HEK293 (cell line): Measurements from ENCODE around the gene HOXB4.

ENCODE experiments used
- GFI1B ChIP-seq: fragments of 450-650 bp; formaldehyde crosslinking; IDR thresholded peaks from 2 replicates; pipeline ENCODE4 v1.5.1; 2016; ENCODE audit warnings: missing biosample characterization, missing genetic modification characterization
- GLI2 ChIP-seq: fragments of 450-650 bp; formaldehyde crosslinking; IDR thresholded peaks from 2 replicates; pipeline ENCODE4; 2017; ENCODE audit warnings: missing biosample characterization, missing genetic modification characterization, low read depth, borderline replicate concordance
- GLIS2 ChIP-seq: fragments of 450-650 bp; formaldehyde crosslinking; IDR thresholded peaks from 2 replicates; pipeline ENCODE4 v1.5.1; 2016; ENCODE audit warnings: missing biosample characterization, missing genetic modification characterization
- OSR2 ChIP-seq: fragments of 450-650 bp; formaldehyde crosslinking; IDR thresholded peaks from 2 replicates; pipeline ENCODE4 v1.5.1; 2016; ENCODE audit warnings: missing biosample characterization, missing genetic modification characterization
- TRIM28 ChIP-seq: IDR thresholded peaks from 2 replicates; pipeline ENCODE4 v1.6.1; 2011; ENCODE audit warnings: low read length, control low read depth, borderline replicate concordance
- ZIC2 ChIP-seq: fragments of 450-650 bp; formaldehyde crosslinking; IDR thresholded peaks from 2 replicates; pipeline ENCODE4 v1.5.1; 2016; ENCODE audit warnings: missing biosample characterization, missing genetic modification characterization
- ZNF114 ChIP-seq: fragments of 450-650 bp; formaldehyde crosslinking; IDR thresholded peaks from 2 replicates; pipeline ENCODE4 v1.5.0; 2017; ENCODE audit warnings: missing biosample characterization, missing genetic modification characterization
- ZNF292 ChIP-seq: fragments of 450-650 bp; formaldehyde crosslinking; IDR thresholded peaks from 2 replicates; pipeline ENCODE4 v1.5.1; 2016; ENCODE audit warnings: low read depth, missing biosample characterization, missing genetic modification characterization, borderline replicate concordance
- ZNF324 ChIP-seq: fragments of 450-650 bp; formaldehyde crosslinking; IDR thresholded peaks from 2 replicates; pipeline ENCODE4 v1.5.1; 2016; ENCODE audit warnings: missing biosample characterization, missing genetic modification characterization
- ZNF341 ChIP-seq: fragments of 450-650 bp; formaldehyde crosslinking; IDR thresholded peaks from 2 replicates; pipeline ENCODE4; 2016; ENCODE audit warnings: low read depth, missing biosample characterization, missing genetic modification characterization
- ZNF37A ChIP-seq: fragments of 450-650 bp; IDR thresholded peaks from 2 replicates; pipeline ENCODE4 v1.5.1; 2018; ENCODE audit warnings: missing biosample characterization, missing genetic modification characterization
- ZNF423 ChIP-seq: fragments of 450-650 bp; formaldehyde crosslinking; IDR thresholded peaks from 2 replicates; pipeline ENCODE4 v1.5.1; 2016; ENCODE audit warnings: missing biosample characterization, missing genetic modification characterization
- ZNF558 ChIP-seq: fragments of 450-650 bp; formaldehyde crosslinking; IDR thresholded peaks from 2 replicates; pipeline ENCODE4 v1.5.1; 2016; ENCODE audit warnings: missing biosample characterization, missing genetic modification characterization
- ZNF561 ChIP-seq: fragments of 450-650 bp; IDR thresholded peaks from 2 replicates; pipeline ENCODE4 v1.5.1; 2018; ENCODE audit warnings: missing biosample characterization, missing genetic modification characterization, borderline replicate concordance
- ZNF585B ChIP-seq: fragments of 450-650 bp; formaldehyde crosslinking; IDR thresholded peaks from 2 replicates; pipeline ENCODE4 v1.5.1; 2016; ENCODE audit warnings: missing biosample characterization, missing genetic modification characterization
- ZNF600 ChIP-seq: fragments of 450-650 bp; formaldehyde crosslinking; IDR thresholded peaks from 2 replicates; pipeline ENCODE4 v1.5.1; 2016; ENCODE audit warnings: missing biosample characterization, missing genetic modification characterization
- ZNF623 ChIP-seq: fragments of 450-650 bp; formaldehyde crosslinking; IDR thresholded peaks from 2 replicates; pipeline ENCODE4 v1.5.1; 2016; ENCODE audit warnings: missing biosample characterization, missing genetic modification characterization
- ZNF629 ChIP-seq: fragments of 450-650 bp; formaldehyde crosslinking; IDR thresholded peaks from 2 replicates; pipeline ENCODE4 v1.5.1; 2017; ENCODE audit warnings: missing biosample characterization, missing genetic modification characterization
- ZNF701 ChIP-seq: fragments of 450-650 bp; formaldehyde crosslinking; IDR thresholded peaks from 2 replicates; pipeline ENCODE4 v1.5.1; 2016; ENCODE audit warnings: missing biosample characterization, missing genetic modification characterization
- ZSCAN30 ChIP-seq: fragments of 450-650 bp; IDR thresholded peaks from 2 replicates; pipeline ENCODE4 v1.5.1; 2018; ENCODE audit warnings: missing biosample characterization, mild to moderate bottlenecking, missing genetic modification characterization, moderate library complexity
- ZXDB ChIP-seq: fragments of 450-650 bp; formaldehyde crosslinking; IDR thresholded peaks from 2 replicates; pipeline ENCODE4 v1.5.1; 2016; ENCODE audit warnings: missing biosample characterization, missing genetic modification characterization
- TF ChIP-seq, protein P1 (sequence below): fragments of 450-650 bp; formaldehyde crosslinking; IDR thresholded peaks from 2 replicates; pipeline ENCODE4 v1.5.1; 2017; ENCODE audit warnings: missing biosample characterization, missing genetic modification characterization
- TF ChIP-seq, protein P2 (sequence below): fragments of 450-650 bp; formaldehyde crosslinking; IDR thresholded peaks from 2 replicates; pipeline ENCODE4 v1.5.1; 2017; ENCODE audit warnings: missing biosample characterization, mild to moderate bottlenecking, missing genetic modification characterization, moderate library complexity
- TF ChIP-seq, protein P3 (sequence below): sonication (generic); formaldehyde crosslinking; IDR thresholded peaks from 2 replicates; pipeline ENCODE4 v1.8.1; 2022; ENCODE audit warnings: mild to moderate bottlenecking, moderate library complexity, missing genetic modification reagents
- TF ChIP-seq, protein P4 (sequence below): fragments of 450-650 bp; formaldehyde crosslinking; conservative IDR thresholded peaks from 2 replicates; pipeline ENCODE4 v1.5.1; 2016; ENCODE audit warnings: low read depth, missing biosample characterization, missing genetic modification characterization
- TF ChIP-seq, protein P5 (sequence below): fragments of 450-650 bp; IDR thresholded peaks from 2 replicates; pipeline ENCODE4 v1.5.1; 2018; ENCODE audit warnings: missing biosample characterization, mild to moderate bottlenecking, missing genetic modification characterization
- TF ChIP-seq, protein P6 (sequence below): fragments of 450-650 bp; formaldehyde crosslinking; IDR thresholded peaks from 2 replicates; pipeline ENCODE4 v1.5.1; 2016; ENCODE audit warnings: missing biosample characterization, missing genetic modification characterization

The HOXB4 gene

DNA sequence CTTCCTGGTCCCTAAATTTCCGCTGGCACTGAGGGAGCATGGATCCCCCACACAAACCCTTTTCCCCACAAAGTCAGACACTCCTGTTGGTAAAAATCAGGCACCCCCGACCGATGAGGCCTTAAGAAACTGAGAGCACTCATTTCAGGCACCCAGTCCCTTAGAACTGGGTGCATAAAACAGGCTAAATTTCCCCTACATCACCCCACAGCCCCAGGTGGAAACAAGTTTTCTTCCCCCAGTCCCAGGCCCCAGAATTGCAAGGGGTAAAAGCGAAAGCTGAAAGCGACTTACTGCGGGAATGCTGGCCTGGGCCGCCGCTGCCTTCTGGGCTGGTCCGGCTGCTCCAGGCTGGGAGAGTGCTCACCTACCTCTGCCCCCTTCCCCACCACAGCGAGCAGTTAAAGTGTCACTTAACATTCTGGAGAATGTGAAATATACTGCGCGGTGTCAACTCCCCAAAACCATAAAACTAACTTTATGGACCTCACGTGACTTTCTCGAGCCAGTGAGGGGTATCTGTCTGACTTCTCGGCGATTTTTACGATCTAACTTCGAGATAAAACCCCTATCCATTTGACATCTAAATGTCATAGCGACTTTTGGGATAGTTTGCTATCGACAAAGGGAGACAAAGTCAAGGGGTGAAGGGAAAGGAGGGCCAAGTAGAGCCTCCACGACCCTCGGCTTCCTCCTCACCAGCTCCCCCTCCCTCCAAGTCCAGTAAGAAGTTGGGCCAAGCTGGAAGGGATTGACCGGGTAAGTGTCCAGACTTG is 11.9 kb upstream of the HOXB4 start, which contains the start of gene HOXB3 (continued):
- TF ChIP-seq ZXDB (tag by site-specific recombination) = peak; percentile 94
- TF ChIP-seq ZNF600 (tag by site-specific recombination) = peak; percentile 69
- TF ChIP-seq ZSCAN30 = peak; percentile 88; the same call in 1 of the 2 replicates
- no peak for TF ChIP-seq ZNF623 (tag by site-specific recombination)
- TF ChIP-seq ZNF585B (tag by site-specific recombination) = no peak
- TF ChIP-seq, protein P1, sequence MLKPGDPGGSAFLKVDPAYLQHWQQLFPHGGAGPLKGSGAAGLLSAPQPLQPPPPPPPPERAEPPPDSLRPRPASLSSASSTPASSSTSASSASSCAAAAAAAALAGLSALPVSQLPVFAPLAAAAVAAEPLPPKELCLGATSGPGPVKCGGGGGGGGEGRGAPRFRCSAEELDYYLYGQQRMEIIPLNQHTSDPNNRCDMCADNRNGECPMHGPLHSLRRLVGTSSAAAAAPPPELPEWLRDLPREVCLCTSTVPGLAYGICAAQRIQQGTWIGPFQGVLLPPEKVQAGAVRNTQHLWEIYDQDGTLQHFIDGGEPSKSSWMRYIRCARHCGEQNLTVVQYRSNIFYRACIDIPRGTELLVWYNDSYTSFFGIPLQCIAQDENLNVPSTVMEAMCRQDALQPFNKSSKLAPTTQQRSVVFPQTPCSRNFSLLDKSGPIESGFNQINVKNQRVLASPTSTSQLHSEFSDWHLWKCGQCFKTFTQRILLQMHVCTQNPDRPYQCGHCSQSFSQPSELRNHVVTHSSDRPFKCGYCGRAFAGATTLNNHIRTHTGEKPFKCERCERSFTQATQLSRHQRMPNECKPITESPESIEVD (tag by site-specific recombination) = peak; percentile 100
- peak; percentile 54; the same call in 1 of the 2 replicates for TF ChIP-seq GLI2 (tag by site-specific recombination)
- TF ChIP-seq ZNF341 = peak; percentile 83
- TF ChIP-seq ZNF37A = no peak
- TF ChIP-seq ZNF558 = peak; percentile 51; the same call in 1 of the 2 replicates
- TF ChIP-seq ZNF292 (tag by site-specific recombination) = no peak
- peak; percentile 88 for TF ChIP-seq ZNF561 (tag by site-specific recombination)
- 0 out of 2 replicates have a peak, but pooled peaks have one; percentile 22 for TF ChIP-seq GFI1B (tag by site-specific recombination)
- TF ChIP-seq ZNF701 (tag by site-specific recombination) = no peak
- TF ChIP-seq ZNF324 (tag by site-specific recombination) = peak; percentile 69; the same call in 1 of the 2 replicates
- peak; percentile 86 for TF ChIP-seq OSR2 (tag by site-specific recombination)
- TF ChIP-seq, protein P2, sequence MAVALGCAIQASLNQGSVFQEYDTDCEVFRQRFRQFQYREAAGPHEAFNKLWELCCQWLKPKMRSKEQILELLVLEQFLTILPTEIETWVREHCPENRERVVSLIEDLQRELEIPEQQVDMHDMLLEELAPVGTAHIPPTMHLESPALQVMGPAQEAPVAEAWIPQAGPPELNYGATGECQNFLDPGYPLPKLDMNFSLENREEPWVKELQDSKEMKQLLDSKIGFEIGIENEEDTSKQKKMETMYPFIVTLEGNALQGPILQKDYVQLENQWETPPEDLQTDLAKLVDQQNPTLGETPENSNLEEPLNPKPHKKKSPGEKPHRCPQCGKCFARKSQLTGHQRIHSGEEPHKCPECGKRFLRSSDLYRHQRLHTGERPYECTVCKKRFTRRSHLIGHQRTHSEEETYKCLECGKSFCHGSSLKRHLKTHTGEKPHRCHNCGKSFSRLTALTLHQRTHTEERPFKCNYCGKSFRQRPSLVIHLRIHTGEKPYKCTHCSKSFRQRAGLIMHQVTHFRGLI = 0 out of 2 replicates have a peak, but pooled peaks have one; percentile 51
- TF ChIP-seq, protein P3, sequence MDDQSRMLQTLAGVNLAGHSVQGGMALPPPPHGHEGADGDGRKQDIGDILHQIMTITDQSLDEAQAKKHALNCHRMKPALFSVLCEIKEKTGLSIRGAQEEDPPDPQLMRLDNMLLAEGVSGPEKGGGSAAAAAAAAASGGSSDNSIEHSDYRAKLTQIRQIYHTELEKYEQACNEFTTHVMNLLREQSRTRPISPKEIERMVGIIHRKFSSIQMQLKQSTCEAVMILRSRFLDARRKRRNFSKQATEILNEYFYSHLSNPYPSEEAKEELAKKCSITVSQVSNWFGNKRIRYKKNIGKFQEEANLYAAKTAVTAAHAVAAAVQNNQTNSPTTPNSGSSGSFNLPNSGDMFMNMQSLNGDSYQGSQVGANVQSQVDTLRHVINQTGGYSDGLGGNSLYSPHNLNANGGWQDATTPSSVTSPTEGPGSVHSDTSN = no peak
- TF ChIP-seq ZNF114 (tag by site-specific recombination) = no peak
- peak; percentile 71; the same call in 1 of the 2 replicates for TF ChIP-seq TRIM28
- peak; percentile 59; the same call in 1 of the 2 replicates for TF ChIP-seq ZIC2
- TF ChIP-seq, protein P4, sequence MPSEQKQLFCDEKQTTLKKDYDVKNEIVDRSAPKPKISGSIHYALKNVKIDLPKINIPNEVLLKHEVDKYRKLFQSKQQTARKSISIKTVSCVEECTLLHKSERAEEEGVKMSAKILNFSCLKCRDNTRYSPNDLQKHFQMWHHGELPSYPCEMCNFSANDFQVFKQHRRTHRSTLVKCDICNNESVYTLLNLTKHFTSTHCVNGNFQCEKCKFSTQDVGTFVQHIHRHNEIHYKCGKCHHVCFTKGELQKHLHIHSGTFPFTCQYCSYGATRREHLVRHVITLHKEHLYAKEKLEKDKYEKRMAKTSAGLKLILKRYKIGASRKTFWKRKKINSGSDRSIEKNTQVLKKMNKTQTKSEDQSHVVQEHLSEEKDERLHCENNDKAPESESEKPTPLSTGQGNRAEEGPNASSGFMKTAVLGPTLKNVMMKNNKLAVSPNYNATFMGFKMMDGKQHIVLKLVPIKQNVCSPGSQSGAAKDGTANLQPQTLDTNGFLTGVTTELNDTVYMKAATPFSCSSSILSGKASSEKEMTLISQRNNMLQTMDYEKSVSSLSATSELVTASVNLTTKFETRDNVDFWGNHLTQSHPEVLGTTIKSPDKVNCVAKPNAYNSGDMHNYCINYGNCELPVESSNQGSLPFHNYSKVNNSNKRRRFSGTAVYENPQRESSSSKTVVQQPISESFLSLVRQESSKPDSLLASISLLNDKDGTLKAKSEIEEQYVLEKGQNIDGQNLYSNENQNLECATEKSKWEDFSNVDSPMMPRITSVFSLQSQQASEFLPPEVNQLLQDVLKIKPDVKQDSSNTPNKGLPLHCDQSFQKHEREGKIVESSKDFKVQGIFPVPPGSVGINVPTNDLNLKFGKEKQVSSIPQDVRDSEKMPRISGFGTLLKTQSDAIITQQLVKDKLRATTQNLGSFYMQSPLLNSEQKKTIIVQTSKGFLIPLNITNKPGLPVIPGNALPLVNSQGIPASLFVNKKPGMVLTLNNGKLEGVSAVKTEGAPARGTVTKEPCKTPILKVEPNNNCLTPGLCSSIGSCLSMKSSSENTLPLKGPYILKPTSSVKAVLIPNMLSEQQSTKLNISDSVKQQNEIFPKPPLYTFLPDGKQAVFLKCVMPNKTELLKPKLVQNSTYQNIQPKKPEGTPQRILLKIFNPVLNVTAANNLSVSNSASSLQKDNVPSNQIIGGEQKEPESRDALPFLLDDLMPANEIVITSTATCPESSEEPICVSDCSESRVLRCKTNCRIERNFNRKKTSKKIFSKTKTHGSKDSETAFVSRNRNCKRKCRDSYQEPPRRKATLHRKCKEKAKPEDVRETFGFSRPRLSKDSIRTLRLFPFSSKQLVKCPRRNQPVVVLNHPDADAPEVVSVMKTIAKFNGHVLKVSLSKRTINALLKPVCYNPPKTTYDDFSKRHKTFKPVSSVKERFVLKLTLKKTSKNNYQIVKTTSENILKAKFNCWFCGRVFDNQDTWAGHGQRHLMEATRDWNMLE (tag by site-specific recombination) = peak; percentile 14; the same call in 1 of the 2 replicates
- peak; percentile 81 for TF ChIP-seq ZNF629
- peak; percentile 49; the same call in 1 of the 2 replicates for TF ChIP-seq GLIS2 (tag by site-specific recombination)
- TF ChIP-seq, protein P5, sequence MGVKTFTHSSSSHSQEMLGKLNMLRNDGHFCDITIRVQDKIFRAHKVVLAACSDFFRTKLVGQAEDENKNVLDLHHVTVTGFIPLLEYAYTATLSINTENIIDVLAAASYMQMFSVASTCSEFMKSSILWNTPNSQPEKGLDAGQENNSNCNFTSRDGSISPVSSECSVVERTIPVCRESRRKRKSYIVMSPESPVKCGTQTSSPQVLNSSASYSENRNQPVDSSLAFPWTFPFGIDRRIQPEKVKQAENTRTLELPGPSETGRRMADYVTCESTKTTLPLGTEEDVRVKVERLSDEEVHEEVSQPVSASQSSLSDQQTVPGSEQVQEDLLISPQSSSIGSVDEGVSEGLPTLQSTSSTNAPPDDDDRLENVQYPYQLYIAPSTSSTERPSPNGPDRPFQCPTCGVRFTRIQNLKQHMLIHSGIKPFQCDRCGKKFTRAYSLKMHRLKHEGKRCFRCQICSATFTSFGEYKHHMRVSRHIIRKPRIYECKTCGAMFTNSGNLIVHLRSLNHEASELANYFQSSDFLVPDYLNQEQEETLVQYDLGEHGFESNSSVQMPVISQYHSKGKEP (tag by site-specific recombination) = peak; percentile 41; the same call in 1 of the 2 replicates
- TF ChIP-seq, protein P6, sequence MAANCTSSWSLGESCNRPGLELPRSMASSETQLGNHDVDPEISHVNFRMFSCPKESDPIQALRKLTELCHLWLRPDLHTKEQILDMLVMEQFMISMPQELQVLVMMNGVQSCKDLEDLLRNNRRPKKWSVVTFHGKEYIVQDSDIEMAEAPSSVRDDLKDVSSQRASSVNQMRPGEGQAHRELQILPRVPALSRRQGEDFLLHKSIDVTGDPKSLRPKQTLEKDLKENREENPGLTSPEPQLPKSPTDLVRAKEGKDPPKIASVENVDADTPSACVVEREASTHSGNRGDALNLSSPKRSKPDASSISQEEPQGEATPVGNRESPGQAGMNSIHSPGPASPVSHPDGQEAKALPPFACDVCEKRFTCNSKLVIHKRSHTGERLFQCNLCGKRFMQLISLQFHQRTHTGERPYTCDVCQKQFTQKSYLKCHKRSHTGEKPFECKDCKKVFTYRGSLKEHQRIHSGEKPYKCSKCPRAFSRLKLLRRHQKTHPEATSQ (tag by site-specific recombination) = no peak
- 0 out of 2 replicates have a peak, but pooled peaks have one; percentile 25 for TF ChIP-seq ZNF423 (tag by site-specific recombination)
